HG02588 (cell line): Measurements from ENCODE around the gene IGF2BP1.
"Not testable (repeated sequence)": the region's sequence is repeated elsewhere in the genome, so short reads cannot be mapped to it uniquely, and the experiment has no call there.

Source experiments
- ATAC-seq: cut with Tn5 transposase; IDR thresholded peaks from one replicate; pipeline ENCODE4 v1.9.1; 2021; ENCODE audit warnings: mild to moderate bottlenecking, moderate library complexity; ENCODE audit not compliant: unreplicated experiment

Gene IGF2BP1

DNA sequence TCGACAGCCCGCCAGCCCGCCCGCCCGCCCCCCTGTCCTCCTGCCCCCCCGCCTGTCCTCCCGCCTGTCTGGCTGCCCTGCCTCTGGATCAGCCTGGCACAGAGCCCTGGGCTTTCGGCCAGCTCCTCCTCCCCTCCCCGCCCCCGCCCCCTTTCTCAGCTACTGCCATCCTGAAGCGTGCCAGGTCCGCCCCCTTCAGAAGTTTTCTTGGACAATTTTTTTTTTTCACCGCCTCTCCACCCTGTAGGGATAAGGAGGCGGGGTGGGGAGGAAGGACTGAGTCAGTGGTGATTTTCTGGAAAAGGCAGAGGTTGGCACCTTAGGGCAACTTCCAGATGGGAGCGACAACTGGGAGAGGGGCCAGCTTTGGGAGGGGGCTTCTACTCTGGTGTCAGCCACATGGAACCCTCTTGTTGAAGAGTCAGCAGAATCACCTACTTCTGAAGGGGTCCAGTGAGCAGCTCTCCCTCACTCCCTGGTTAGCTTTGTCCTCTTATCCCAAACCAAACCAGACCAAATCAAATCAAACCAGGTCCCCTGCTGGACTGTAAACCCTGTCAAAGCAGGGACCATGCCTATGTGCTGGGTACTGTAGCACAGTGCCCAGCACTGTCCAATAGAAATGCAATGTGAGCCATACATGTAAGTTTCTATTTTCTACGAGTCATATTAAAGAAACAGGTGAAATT lies 19.7 kb downstream of the IGF2BP1 start:
- ATAC-seq: no peak

DNA sequence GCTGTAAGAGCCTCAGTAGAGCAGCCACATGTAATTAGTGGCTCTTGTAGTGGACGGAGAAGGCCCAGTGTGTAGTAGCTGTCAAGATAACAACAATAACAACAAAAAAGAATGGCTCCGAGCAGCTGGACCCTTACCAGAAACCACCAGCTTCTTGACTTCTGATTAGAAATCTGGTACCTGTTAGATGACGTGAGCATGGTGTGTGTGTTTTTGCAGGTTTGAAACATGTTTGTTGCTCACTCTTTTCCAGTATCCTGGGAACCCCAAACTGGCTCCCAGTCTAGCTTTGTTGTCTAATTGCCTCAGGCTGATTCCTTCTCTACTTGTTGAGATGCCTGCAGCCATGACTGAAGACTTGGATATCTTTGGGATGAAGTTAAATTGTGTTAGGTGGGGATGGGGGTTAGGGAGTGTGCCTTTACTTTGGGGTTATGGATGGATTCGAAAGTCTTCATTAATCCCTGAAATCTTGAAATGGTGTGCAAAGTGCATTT lies 21.0 kb downstream of the IGF2BP1 start:
- ATAC-seq: no peak

DNA sequence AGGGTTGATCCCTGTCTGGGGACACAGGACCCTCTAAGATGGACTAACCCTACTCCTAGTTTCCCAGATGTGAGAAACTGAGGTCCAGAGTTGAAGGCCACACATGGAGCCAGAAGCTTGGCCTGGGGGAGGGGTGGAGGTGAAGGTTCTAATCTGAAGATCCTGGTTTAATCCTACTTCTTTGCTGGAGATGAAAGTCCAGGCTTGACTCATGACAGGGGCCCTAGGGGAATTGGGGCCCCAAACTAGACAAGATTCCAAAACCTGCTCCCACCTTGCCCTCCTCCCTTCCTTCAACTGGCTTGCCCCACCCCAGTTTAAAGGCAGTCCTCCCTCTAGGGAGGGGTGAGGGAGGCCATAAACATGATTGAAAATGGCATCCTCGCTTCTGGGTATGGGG lies 21.6 kb downstream of the IGF2BP1 start:
- no peak for ATAC-seq

DNA sequence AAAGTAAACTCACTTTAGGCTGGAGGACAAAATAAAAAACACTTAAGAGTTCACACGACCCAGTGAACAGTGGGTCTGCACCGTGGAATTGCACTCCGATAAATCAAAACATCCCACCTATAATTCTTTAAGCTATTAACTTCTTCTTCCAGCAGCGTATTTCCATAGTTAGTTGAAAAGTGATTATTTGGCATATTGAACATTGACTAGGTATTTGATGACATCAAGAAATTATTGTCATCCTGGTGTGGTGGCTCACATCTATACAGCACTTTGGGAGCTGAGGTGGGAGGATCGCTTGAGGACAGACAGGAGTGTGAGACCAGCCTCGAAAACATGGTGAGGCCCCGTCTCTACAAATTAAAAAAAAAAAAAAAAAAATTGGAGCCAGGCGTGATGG lies 23.4 kb downstream of the IGF2BP1 start:
- no peak for ATAC-seq

DNA sequence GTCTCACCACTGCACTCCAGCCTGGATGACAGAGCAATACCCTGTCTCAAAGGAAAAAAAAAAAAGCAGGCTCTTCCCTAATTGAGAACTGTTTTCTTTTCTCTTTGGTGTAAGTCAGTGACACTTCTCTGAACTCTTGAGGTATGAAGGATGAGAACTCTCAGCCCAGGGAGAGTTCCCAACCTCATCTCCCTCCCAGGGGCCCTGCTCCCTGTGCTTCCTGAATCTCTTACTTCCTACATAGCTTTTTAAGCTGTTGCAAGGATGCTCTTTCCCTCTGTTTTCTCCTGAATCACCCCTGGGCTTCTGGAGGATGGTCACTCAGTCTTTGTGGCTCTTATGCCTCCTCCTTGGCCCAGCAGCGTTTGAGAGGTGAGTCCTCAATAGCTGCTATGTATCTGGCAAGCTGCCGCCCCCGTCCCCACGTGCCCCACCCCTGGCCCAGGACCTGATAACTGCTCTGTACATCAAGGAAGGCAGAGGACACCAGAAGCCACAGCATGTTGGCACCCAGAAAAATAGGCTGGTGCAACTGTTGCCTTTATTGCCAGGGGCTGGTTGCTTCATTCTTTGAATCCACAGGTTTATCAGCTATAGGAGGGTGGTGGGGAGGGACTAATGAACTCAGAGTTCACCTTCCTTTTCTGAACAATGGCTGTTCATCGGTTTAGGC lies 24.0 kb downstream of the IGF2BP1 start:
- no peak for ATAC-seq

DNA sequence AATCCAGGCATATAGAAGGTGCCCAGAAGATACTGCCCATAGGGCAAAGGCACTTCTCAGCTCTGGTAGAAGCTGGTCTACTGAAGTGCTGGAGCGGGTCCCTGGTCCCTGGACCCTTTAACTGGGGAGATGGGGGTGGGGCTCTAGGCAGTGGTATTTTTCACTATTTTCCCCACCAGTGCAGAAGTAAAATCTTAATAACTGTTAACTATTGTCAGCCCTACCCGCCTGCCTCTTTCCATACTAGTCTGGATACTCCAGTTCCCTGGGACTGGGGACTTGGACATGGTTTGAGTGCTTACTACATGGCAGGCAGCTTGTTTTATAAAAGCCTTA lies 24.6 kb downstream of the IGF2BP1 start:
- ATAC-seq: no peak

DNA sequence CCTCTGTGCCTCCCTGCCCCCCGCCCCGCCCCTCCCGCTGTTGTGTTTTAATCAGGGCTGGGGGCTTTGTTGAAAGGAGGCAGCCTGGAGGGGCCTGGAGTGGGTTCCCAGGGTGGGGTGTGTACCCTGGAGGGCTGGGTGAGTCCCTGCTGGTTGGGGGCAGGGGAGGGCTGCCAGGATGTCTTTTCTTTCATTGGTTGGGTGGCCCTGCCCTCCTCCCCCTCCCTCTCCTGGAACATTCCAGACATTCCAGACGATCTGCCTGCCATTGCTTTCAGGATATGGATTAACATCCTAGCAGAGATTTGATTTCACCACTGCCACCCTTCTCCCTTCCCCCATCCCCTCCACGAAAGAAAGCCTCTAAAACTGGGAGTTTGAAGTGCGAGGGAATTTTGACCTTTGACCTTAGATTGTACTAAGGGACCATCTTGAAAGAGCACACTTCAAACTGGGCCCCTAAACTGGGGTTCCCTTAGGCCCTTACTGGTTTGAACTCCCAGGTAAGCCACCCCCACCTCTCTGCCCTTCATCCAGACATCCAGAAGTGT lies 25.3 kb downstream of the IGF2BP1 start:
- ATAC-seq: no peak

DNA sequence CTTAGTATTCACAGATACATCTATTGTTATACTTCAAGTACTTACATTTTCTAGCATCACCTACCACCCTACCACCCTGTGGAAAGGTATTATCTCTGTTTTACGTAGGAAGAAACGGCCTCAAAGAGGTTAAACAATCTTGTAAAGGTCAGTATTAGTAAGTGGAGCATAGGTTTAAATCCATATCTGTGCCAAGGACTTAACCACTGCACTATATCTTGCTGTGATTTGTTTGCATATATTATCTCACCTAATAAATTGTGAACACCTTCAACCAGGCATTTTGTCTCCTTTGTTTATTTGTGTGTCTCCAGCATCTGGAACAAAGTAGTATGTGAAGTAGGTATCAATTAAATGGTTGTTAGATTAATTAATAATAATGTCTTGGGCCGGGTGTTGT lies 27.3 kb downstream of the IGF2BP1 start:
- no peak for ATAC-seq

DNA sequence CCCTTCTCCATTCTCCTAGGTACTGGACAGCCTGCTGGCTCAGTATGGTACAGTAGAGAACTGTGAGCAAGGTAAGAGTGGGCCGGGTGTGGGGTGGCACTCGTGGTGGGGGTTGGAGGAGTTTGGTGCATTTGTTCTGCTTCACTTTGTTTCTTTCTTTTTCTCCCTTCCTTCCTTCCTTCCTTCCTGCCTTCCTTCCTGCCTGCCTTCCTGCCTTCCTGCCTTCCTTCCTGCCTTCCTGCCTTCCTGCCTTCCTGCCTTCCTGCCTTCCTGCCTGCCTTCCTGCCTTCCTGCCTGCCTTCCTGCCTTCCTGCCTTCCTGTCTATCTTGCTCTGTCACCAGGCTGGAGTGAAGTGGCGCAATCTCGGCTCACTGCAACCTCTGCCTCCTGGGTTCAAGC lies 29.3 kb downstream of the IGF2BP1 start:
- ATAC-seq: not testable (repeated sequence)

DNA sequence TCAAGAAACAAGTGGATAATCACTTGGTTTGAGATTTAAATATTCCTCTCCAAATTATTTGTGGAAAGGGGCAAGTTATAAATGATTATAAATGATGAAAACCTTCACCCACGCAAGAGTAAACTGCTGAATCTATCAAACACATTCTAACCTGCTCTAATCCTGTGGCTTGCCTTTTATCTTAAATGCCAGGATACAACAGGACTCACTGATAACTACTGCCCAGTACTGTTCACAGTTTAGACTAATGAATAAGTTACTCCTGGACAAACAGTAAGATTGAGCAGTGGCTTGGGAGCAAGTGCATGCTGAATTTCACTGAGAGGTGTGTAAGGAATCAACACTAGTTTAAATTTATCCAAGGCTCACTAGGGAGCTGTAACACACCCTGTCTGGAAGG lies 31.1 kb downstream of the IGF2BP1 start:
- ATAC-seq: no peak

DNA sequence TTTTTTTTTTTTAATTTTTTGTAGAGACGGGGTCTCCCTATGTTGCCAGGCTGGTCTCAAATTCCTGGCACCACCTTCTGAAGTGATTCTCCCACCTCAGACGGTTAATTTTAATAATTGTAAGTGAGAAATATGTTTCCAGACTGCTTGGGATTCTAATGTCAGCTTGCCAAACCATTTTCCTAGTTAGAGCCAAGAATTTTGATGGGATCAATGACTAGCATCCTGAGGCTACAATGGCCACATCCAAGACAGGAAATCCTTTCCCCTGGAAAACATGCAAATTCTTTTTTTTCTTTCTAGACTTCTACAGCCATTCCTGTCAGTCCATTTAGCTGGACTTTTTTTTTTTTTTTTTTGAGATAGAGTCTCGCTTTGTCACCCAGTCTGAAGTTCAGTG lies 32.6 kb downstream of the IGF2BP1 start:
- ATAC-seq: no peak

DNA sequence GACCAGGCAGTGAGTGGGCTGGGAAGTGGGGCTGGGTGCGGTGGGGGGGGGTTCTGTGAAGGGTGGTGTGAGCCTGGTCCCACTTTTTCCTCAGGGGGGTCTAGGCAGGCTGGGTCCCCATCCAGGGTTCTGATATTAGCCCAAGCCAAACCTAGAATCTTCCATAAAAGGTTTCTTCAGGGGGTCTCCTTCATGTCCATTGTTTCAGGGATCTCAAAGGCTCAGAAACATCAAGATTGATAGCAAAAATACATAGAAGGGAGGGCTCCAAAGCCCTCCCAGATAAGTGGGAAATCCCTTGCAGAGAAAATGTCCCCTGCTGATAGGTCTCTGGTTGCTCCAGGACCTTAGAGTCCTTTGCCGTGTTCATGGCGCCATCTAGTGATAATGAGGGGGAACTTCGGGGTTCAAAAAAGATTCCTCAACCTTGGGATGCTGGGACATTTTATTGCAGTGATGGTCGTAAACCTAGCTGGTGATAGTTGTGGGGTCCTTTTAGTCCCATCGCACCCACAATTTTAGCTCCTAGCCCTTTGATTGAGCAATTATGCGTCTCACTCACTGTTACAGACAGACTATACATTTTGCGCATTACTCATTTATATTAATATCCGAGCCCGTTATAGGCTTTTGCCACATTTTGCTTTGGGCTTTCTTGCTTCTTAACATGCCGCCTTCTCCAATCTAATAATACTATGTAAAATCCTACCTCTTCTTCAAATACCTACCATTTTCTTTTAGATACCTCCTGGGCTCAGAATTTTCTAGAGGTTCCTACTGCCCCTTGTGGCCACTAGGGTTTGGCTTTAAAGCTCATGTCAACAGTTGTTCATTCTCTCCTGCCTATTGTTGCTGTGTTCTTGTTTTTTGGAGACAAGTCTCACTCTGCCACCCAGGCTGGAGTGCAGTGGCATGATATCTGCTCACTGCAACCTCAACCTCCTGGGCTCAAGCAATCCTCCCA lies 35.1 kb downstream of the IGF2BP1 start:
- no peak for ATAC-seq

DNA sequence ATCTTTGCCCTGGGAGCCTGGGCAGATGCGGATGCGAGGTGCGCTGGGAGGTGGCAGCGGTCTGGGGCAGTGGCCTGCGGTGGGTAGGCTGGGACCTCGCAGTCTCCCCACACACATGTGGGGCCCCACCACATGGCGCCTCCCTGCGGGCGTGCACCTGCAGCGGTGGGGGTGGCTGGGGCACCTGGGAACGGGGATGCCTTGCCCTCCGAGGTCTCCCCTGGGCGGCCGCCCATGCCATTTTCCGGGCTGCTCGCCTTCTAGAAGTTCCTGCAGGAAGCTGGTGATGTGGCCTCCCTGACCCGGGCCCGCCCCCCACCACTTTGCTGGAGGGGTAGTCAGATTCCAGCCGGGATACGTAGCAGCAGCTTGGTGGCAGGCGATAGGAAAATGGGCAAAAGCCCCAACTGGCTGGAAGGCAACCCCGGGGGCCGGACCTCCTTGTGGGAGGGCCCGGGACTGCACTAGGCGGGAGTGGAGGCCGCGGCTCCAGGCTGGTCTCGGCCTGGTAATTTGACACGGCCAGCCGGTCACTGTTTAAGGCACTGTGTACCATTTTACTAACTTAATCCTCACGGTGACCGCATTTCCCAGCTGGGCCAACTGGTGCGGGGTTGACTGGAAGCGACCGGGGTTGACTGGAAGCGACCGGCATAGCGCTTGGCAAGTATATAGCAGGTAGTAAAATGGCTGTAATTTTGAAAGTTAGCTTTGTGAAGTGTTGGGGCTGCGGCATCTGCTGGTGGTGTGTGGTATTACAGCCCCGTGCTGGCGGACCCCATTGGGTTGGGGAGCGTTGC lies 38.5 kb downstream of the IGF2BP1 start:
- no peak for ATAC-seq

DNA sequence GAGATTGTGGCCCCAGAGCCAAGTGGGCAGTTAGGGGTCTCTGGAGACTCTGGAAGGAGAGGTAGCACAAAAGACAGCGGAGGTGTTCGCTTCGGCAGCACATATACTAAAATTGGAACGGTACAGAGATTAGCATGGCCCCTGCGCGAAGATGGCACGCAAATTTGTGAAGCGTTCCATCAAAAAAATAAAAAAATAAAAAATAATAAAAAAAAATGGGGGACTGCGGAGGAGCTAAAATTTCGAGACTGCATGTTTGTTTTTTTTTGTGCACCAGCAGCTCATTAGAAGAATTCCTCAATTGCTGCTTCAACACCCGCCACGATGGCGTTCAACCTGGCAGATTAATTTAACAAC lies 39.1 kb downstream of the IGF2BP1 start:
- no peak for ATAC-seq

DNA sequence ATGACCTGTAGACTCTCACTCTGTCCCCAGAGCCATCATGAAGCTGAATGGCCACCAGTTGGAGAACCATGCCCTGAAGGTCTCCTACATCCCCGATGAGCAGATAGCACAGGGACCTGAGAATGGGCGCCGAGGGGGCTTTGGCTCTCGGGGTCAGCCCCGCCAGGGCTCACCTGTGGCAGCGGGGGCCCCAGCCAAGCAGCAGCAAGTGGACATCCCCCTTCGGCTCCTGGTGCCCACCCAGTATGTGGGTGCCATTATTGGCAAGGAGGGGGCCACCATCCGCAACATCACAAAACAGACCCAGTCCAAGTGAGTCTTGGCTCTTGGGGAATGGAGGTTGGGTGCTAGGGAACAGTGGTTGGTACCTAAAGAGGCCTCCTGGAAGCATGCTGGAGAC lies 41.0 kb downstream of the IGF2BP1 start:
- no peak for ATAC-seq

DNA sequence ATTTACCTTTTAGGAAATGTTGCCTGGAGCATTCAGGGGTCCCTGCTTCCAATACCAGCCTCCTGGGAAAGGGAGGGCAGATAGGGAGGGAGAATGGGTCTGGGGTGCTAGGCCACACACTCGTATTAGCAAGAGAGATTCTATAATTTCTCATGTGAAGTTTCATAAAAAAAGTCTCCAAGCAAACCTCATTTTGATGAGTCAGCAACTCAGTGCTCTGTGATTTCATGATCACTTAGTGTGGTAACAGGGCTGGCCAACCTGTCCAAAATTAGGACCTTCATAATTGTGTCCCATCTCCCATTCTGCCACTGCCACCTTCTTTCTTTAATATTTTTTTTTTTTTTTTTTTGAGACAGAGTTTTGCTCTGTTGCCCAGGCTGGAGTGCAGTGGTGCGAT lies 41.4 kb downstream of the IGF2BP1 start:
- no peak for ATAC-seq

DNA sequence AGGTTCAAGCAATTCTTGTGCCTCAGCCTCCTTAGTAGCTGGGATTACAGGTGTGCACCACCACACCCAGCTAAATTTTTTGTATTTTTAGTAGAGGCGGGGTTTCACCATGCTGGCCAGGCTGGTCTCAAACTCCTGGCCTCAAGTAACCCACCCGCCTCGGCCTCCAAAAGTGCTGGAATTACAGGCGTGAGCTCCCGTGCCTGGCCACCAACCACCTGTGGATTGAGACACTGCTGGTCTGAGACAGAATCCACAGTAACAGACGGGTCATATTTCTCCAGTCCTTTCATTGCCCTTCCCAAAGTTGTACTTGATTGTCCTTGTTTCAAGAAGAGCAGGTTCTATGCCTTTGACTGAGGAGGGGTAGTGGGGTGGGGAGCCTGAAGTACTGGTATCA lies 42.3 kb downstream of the IGF2BP1 start:
- not testable (repeated sequence) for ATAC-seq

DNA sequence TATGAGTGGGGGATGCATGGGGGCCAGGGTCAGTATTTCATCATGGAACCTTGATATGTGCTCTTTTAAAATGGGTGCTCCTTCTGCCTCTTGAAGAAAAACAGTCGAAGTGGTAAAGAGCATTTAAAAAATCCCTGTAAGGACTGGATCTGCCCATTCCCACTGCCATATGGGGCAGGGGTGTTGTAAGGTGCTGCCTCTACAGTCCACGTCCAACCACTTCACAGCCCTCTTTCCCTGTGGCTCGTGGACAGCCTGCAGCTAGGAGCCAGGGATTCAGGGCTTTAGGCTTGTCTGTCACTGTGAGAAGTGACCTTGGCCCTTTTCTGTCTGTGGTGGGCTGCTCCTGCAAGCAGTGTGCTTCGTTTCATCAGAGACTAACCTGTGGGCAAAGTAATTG lies 44.3 kb downstream of the IGF2BP1 start:
- ATAC-seq: no peak

DNA sequence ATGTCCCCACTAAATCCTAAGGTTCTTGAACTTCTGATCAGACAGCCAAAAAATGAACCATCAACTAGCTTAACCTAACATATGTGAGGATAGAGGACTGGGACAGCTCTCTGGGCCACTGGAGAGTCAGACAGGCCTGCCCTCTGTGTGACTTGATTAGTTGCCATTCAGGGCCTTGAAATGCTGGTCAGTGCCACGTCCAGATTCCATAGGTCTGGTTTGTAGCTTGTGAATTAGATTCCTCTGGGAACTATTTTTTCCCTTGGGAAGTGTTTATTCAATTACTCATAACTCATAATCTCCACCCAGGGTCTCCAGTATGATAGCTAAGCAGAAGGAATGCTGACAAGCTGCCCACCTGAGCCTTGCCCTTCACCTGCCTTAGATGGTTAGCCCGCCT lies 48.2 kb downstream of the IGF2BP1 start:
- ATAC-seq: no peak

DNA sequence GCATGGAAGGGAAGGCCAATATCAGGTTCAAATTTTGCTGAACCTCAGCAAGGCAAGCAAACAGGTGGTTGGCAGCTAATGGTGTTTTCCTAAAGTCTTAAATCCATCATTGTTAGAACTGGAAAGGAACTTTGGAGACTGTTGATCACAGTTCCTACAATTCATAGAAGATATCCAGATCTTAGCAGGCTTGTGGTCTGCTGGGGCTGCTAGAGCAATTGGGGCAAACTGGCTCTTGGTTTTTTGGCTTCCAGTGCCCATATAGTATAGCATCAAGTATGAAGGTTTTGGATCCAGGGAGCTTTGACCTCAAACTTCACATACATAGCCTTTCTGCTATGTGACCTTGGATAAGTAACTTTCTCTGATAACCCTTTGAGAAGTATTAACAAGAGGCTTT lies 49.7 kb downstream of the IGF2BP1 start:
- no peak for ATAC-seq

DNA sequence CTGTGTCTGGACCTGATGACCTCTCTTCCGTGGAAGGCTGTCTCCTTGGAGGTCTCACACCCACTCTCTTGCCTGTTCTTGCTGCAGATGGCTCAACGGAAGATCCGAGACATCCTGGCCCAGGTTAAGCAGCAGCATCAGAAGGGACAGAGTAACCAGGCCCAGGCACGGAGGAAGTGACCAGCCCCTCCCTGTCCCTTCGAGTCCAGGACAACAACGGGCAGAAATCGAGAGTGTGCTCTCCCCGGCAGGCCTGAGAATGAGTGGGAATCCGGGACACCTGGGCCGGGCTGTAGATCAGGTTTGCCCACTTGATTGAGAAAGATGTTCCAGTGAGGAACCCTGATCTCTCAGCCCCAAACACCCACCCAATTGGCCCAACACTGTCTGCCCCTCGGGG lies 52.1 kb downstream of the IGF2BP1 start:
- ATAC-seq: no peak
